Panc1 (cell line): ENCODE data around the gene MXRA8.

Source experiments
- POLR2AphosphoS5 ChIP-seq: IDR thresholded peaks from 2 replicates; pipeline ENCODE4 v1.6.1; 2012; ENCODE audit warnings: mild to moderate bottlenecking, low read depth, low read length, moderate library complexity
- TF ChIP-seq, protein P1 (sequence below): fragments of 450-650 bp; IDR thresholded peaks from 2 replicates; pipeline ENCODE4 v1.5.1; 2017; ENCODE audit warnings: mild to moderate bottlenecking

DNA sequence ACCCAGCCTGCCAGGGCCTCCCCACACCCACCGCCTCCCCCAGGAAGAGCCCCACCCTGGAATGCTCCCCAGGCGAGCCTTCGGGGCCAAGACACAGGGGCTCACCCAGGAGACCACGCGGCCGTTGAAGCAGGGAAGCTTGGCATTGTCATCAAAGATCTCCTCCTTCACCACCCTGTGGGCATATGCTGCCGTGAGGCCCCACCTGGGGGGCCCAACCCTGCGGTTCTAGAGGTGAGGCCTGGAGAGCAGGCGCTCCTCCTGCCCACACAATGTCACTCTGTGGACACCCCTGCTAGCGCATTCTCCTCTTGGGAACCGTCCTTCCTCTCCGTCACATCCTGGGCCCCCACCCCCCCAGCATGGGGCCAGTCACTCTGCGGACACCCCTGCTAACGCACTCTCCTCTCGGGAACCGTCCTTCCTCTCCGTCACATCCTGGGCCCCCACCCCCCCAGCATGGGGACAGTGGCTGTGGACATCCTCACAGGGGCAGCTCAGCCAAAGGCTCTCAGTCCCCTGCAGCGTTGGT lies 15.7 kb downstream of the MXRA8 start:
- TF ChIP-seq, protein P1, sequence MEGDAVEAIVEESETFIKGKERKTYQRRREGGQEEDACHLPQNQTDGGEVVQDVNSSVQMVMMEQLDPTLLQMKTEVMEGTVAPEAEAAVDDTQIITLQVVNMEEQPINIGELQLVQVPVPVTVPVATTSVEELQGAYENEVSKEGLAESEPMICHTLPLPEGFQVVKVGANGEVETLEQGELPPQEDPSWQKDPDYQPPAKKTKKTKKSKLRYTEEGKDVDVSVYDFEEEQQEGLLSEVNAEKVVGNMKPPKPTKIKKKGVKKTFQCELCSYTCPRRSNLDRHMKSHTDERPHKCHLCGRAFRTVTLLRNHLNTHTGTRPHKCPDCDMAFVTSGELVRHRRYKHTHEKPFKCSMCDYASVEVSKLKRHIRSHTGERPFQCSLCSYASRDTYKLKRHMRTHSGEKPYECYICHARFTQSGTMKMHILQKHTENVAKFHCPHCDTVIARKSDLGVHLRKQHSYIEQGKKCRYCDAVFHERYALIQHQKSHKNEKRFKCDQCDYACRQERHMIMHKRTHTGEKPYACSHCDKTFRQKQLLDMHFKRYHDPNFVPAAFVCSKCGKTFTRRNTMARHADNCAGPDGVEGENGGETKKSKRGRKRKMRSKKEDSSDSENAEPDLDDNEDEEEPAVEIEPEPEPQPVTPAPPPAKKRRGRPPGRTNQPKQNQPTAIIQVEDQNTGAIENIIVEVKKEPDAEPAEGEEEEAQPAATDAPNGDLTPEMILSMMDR = no peak
- TF ChIP-seq POLR2AphosphoS5 = no peak
